ENCODE measurements around the gene ASB16.

ASB16 gene

GRCh38 chr17:44211281-44212265 lies 41.1 kb downstream of the ASB16 start:
- DNase-seq = no peak

DNA sequence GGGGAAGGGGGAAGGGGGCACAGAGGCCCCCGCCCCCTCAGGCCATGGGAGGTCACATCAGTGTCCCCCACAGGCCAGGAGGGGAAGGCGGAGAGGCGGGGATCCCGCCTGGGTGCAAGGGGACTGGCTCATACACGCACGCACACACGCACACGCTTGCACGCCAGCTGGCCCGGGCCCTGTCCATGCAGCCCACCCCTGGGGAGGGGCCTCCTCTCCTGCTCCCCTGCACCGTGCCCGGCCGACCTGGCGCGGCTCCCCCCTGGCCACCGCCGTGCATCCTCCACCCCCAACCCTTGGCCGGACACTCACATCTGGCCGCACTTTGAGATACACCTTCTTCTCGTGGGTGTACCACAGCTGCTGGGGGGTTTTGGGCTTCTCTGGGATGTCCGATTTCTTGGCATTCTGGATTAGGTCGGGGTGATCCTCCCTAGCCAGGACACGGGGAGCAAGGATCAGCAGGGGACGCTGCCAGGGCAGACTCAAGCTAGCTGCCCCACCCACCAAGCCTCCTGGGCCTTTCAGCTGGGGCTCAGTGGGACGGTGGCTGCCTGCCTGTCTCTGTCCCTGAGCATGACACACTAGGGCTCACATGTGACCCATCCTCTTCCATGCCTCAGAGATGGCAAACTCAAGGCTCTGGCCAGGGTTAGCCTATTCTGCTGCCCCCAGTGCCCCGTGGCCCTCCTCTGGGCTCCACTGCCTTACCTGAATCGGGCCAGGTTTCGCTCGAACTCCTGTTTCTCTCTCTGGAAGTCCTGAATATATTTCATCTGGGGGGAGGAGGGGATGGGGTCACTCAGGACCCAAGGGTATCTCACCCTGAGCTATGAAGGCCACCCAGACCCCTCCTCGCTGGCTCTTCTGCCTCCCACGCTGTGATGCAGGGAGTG lies 42.3 kb downstream of the ASB16 start:
- DNase-seq = no peak

- DNase-seq = no peak
Observed at GRCh38 chr17:44213403-44214229, 43.1 kb downstream of the ASB16 start.

DNA sequence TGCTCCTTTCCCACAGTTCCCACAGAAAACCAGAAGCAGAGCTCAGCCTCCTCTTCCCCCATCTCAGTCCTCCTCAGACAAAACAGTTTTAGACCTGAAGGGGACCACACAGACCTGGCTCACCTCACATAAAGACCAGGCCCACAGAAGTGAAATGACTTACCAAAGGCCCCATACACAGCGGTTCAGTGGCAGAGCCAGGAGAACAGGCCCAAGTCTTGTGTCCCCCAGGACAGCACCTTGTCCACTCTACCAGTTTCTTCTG lies 43.7 kb downstream of the ASB16 start:
- no peak for DNase-seq

DNA sequence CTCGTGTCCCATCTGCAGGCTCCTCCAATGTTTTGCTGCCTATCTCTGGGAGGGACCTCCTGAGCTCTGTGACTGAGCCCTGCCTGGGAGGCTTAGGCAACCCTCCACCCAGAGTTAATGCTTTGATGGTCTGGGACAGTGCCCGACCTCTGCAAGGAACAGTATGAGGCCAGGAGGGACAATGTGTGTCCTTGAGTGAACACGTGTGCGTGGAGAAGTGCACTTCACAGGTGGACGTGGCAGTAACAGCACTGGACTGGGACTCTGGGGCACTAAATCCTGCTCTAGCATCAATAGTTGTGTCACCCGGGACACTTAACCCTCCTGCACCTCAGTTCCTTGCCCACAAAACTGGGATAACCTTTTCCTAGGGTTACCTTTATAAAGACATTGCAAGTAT lies 44.4 kb downstream of the ASB16 start:
- no peak for DNase-seq

DNA sequence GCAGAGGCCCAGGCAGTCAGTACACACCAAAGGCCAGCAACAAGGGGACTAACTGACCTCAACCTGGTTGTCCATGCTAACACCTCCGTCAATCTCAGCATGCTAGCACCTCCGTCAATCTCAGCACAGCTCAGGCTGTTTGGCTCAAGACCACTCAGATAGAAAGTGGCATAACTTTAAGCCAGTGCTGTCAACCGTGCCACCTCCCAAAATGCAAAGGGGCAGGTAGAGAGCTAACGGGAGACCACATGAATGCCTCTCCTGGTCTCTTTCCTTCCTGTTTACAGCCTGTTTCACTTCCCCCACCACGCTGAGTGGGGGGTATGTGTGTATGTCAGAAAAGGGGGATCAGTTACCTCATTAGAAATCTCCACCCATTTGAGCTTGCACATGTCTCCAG lies 45.7 kb downstream of the ASB16 start:
- DNase-seq = no peak

- no peak for DNase-seq
Observed at GRCh38 chr17:44216694-44217093, 46.2 kb downstream of the ASB16 start.

DNA sequence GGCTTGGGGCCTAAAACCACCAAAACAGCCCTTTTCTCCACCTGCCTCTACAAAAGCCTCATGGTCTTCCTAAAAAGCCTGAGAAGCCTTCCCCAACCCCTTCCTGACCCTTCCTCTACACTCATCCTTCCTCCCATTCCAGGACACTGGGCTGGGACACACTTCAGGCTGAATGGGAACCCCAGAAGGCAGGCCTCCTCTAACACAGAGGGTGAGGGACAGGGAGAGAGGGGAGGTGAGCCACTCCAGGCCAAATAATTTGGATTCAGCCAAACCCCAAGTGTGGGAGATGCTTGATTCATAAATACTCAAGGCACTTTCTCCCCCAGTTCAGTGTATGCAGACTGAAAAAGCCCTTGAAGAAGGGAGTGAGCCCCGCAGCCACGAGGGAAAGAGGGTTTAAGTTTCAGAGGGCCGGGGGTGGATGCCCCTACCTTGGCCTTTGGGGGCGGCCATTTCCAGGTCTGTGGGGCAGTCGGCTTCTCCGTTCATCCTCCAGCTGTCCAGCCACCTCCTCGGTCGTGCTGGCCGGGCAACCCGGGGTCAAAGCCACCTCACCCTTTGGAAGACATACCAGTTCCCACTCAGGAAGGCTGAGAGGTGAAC lies 47.3 kb downstream of the ASB16 start:
- DNase-seq = no peak

GRCh38 chr17:44218344-44219107 lies 48.0 kb downstream of the ASB16 start:
- peak; percentile 90 for DNase-seq

GRCh38 chr17:44219108-44219615 lies 48.7 kb downstream of the ASB16 start:
- DNase-seq = peak; percentile 52

DNA sequence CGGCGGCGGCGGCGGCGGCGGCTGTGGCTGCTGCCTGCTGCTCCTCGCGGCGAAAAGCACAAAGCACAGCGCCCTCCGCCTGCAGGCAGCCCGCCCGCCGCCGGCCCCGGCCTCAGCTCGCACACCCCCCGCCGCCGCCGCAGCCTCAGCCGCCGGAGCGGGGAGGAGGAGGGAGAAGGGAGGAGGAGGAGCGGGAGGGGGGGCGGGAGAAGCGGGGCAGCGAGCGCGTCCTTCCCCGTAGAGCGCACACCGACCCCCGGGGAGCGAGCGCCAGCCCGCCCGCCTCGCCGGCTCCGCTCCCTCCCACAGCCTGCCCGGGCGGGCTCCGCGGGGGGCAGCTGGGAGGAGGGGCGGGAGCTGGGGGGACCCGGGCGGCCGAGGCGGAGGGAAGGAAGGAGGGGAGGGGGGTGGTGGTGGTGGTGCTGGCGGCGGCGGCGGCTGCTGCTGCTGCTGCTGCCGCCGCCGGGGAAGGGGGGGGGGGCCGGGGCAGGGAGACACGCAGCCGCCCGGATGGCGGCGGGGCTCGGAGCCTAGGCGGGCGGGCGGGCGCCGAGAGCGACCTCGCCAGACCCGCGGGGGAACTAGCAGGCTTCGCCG lies 49.2 kb downstream of the ASB16 start, which contains the start of gene UBTF:
Gene UBTF, minus strand, starts transcription at position 60 of the 597 bp plus-strand sequence. CDS start 1,446 bp downstream, outside the sequence.
- DNase-seq = peak; percentile 76

- DNase-seq = peak; percentile 65
Observed at GRCh38 chr17:44220213-44221083, 49.9 kb downstream of the ASB16 start.

GRCh38 chr17:44221084-44221861 lies 50.8 kb downstream of the ASB16 start:
- peak; percentile 75 for DNase-seq

DNA sequence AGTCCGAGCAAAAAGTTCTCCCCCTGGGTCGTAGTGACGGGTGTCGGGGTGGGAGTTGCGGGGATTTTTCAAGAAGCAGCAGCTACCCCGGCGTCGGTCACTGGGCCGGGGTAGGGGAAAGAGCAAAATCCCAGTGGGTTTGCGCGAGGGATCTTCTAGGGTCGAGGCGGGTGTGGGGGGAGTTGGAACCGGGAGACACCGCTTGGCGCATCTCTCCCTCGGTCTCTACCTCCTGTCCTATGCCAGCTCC lies 51.3 kb downstream of the ASB16 start:
- DNase-seq = peak; percentile 84

DNA sequence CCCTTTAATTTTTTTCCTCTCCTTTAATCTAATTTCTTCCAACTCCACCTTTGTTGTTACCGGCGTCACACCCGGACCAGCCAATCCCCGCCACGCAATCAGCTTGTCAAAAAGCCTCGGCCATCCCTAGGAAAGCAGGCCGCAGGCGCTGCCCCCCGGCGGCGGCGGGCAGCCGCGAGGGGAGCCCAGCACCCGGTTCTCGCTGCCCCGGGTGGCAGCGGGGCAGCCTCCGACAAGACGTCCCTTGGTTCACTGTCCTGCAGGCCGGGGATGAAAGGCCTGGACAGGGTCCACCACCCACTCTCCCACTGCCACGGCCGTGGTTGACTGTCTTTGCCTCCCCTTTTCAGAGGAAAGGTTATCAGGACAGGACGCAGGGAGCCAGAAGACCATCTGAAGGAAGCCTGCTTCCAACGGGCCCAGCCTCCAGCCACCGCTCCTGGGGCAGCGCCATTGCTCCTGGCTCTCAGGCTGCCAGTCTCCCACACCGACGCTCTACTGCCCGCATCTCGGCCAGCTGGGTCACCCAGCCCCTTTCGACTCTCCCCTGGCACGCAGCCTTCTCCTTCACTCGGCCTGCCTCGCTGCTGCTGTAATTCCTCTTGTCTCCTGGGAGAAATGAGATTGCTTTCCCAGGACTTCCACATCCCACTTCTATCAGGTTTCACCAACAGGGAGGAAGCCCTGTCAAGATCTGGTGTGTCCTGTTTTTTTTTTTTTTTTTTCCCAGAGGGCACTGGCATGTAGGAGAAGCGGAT lies 51.8 kb downstream of the ASB16 start:
- peak; percentile 85 for DNase-seq

GRCh38 chr17:44223541-44224071 lies 53.1 kb downstream of the ASB16 start:
- peak; percentile 5 for DNase-seq

All from midbrain (tissue), 1 donor.